HEK293 (cell line): ENCODE measurements around the gene PIK3IP1.
A peak's percentile ranks its signal among the peaks of the same experiment; 100 is the strongest.

Experiments
- CTCF ChIA-PET: fragments of 350-600 bp; formaldehyde crosslinking; extraction: SDS; loops from one replicate; lab custom pipeline; 2021; ENCODE audit warnings: antibody characterized with exemption; lab: Yijun Ruan, JAX
- POLR2A ChIA-PET: fragments of 300-600 bp; formaldehyde crosslinking; extraction: SDS; loops from one replicate; lab custom pipeline; 2020; ENCODE audit warnings: antibody characterized with exemption, inconsistent platforms; lab: Yijun Ruan, JAX
- H3K27ac ChIP-seq: fragments of 200-500 bp; sonication (Bioruptor generic); 2 replicates; pipeline ENCODE4 v1.5.1; 2014; ENCODE audit warnings: low read depth, low read length, control low read depth, inconsistent platforms; ENCODE audit errors: extremely low read depth
- H3K36me3 ChIP-seq, 2 experiments: fragments of 200-500 bp in 1 of 2; sonication (Bioruptor generic) in 1 of 2; 1 replicate in 1 of 2; 2 replicates in 1 of 2; pipeline ENCODE4 v1.5.1; 2014 to 2017; ENCODE audit warnings: inconsistent platforms in 2 of 2, low read length in 2 of 2; ENCODE audit not compliant: control insufficient read depth in 2 of 2, insufficient read depth in 1 of 2
- H3K4me1 ChIP-seq: fragments of 200-500 bp; sonication (Bioruptor generic); 2 replicates; pipeline ENCODE4 v1.5.1; 2014; ENCODE audit warnings: mild to moderate bottlenecking, low read length, inconsistent platforms; ENCODE audit not compliant: control insufficient read depth, insufficient read depth
- H3K4me3 ChIP-seq: 2 replicates; pipeline ENCODE4 v1.5.1; 2011; ENCODE audit warnings: low read depth, mild to moderate bottlenecking, control low read depth, low read length, moderate library complexity
- H3K9me3 ChIP-seq: fragments of 200-500 bp; sonication (Bioruptor generic); 2 replicates; pipeline ENCODE4 v1.5.1; 2014; ENCODE audit warnings: low read depth, low read length, inconsistent platforms; ENCODE audit not compliant: control insufficient read depth, insufficient read depth
- GFI1B ChIP-seq: fragments of 450-650 bp; formaldehyde crosslinking; IDR thresholded peaks from 2 replicates; pipeline ENCODE4 v1.5.1; 2016; ENCODE audit warnings: missing biosample characterization, missing genetic modification characterization
- KLF16 ChIP-seq: fragments of 450-650 bp; formaldehyde crosslinking; IDR thresholded peaks from 2 replicates; pipeline ENCODE4 v1.5.1; 2017; ENCODE audit warnings: missing biosample characterization, missing genetic modification characterization
- ZBTB26 ChIP-seq: fragments of 450-650 bp; formaldehyde crosslinking; optimal IDR thresholded peaks from 2 replicates; pipeline ENCODE3; 2016; ENCODE audit warnings: missing biosample characterization, mild to moderate bottlenecking, missing genetic modification characterization
- ZFHX2 ChIP-seq: fragments of 450-650 bp; formaldehyde crosslinking; conservative IDR thresholded peaks from 2 replicates; pipeline ENCODE4 v1.5.1; 2016; ENCODE audit warnings: missing biosample characterization, missing genetic modification characterization
- ZNF175 ChIP-seq: fragments of 450-650 bp; formaldehyde crosslinking; IDR thresholded peaks from 2 replicates; pipeline ENCODE4 v1.5.1; 2016; ENCODE audit warnings: missing biosample characterization, missing genetic modification characterization
- ZNF202 ChIP-seq: fragments of 450-650 bp; formaldehyde crosslinking; IDR thresholded peaks from 2 replicates; pipeline ENCODE4 v1.5.1; 2016; ENCODE audit warnings: missing biosample characterization, missing genetic modification characterization, borderline replicate concordance
- ZNF211 ChIP-seq: fragments of 450-650 bp; formaldehyde crosslinking; IDR thresholded peaks from 2 replicates; pipeline ENCODE4 v1.5.1; 2016; ENCODE audit warnings: low read depth, missing biosample characterization, missing genetic modification characterization
- ZNF266 ChIP-seq: fragments of 450-650 bp; formaldehyde crosslinking; IDR thresholded peaks from 2 replicates; pipeline ENCODE4 v1.5.1; 2016; ENCODE audit warnings: missing biosample characterization, missing genetic modification characterization, low read depth
- ZNF274 ChIP-seq, 2 experiments: fragments of 200-500 bp in 1 of 2; fragments of 450-650 bp in 1 of 2; sonication (Bioruptor generic) in 1 of 2; formaldehyde crosslinking in 1 of 2; IDR thresholded peaks; 2 replicates each; pipeline versions ENCODE4 v1.5.1 to v1.6.1; 2014 to 2016; ENCODE audit warnings: borderline replicate concordance in 1 of 2, inconsistent platforms in 1 of 2, low read length in 1 of 2, missing biosample characterization in 1 of 2, missing genetic modification characterization in 1 of 2
- ZNF302 ChIP-seq: fragments of 450-650 bp; formaldehyde crosslinking; IDR thresholded peaks from 2 replicates; pipeline ENCODE4 v1.5.1; 2016; ENCODE audit warnings: missing biosample characterization, missing genetic modification characterization, low read depth
- ZNF341 ChIP-seq: fragments of 450-650 bp; formaldehyde crosslinking; IDR thresholded peaks from 2 replicates; pipeline ENCODE4; 2016; ENCODE audit warnings: low read depth, missing biosample characterization, missing genetic modification characterization
- ZNF529 ChIP-seq: fragments of 450-650 bp; formaldehyde crosslinking; IDR thresholded peaks from 2 replicates; pipeline ENCODE4 v1.5.1; 2017; ENCODE audit warnings: missing genetic modification characterization, missing biosample characterization; ENCODE audit not compliant: insufficient replicate concordance
- ZNF544 ChIP-seq: fragments of 450-650 bp; formaldehyde crosslinking; IDR thresholded peaks from 2 replicates; pipeline ENCODE4 v1.5.0; 2017; ENCODE audit warnings: missing biosample characterization, missing genetic modification characterization
- ZNF548 ChIP-seq: fragments of 450-650 bp; formaldehyde crosslinking; IDR thresholded peaks from 2 replicates; pipeline ENCODE4 v1.5.1; 2016; ENCODE audit warnings: missing biosample characterization, missing genetic modification characterization
- ZNF624 ChIP-seq: fragments of 450-650 bp; formaldehyde crosslinking; IDR thresholded peaks from 2 replicates; pipeline ENCODE4 v1.5.1; 2017; ENCODE audit warnings: missing biosample characterization, missing genetic modification characterization
- ZNF830 ChIP-seq: fragments of 450-650 bp; IDR thresholded peaks from 2 replicates; pipeline ENCODE4 v1.5.0; 2018; ENCODE audit warnings: missing biosample characterization, missing genetic modification characterization, low read depth, mild to moderate bottlenecking, moderate library complexity
- TF ChIP-seq, protein P1 (sequence below): fragments of 450-650 bp; formaldehyde crosslinking; IDR thresholded peaks from 2 replicates; pipeline ENCODE4 v1.5.1; 2017; ENCODE audit warnings: missing biosample characterization, mild to moderate bottlenecking, missing genetic modification characterization, moderate library complexity

PIK3IP1 gene

DNA sequence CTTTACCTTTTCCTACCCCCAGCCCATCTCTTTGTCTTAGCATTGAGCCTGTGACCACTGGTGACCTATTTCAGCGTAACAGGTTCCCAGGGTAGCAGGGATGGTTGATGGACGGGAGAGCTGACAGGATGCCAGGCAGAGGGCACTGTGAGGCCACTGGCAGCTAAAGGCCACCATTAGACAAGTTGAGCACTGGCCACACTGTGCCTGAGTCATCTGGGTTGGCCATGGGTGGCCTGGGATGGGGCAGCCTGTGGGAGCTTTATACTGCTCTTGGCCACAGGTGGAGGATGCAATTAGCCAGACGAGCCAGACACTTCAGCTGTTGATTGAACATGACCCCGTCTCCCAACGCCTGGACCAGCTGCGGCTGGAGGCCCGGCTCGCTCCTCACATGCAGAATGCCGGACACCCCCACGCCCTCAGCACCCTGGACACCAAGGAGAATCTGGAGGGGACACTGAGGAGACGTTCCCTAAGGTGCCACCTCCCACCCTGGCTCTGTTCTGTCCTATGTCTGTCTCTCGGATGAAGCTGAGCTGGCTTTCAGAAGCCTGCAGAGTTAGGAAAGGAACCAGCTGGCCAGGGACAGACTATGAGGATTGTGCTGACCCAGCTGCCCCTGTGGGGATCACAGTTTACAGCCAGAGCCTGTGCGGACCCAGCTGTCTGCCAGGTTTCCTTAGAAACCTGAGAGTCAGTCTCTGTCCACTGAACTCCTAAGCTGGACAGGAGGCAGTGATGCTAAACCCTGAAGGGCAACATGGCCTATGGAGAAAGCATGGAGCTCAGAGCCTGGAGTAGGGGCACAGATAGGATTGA lies 29.8 kb downstream of the PIK3IP1 start (continued):
- TF ChIP-seq ZNF274 (IDR thresholded peaks at IDR 0.05; ENCODE audit: low read length) (no peak), ZNF274 (tag by site-specific recombination; IDR thresholded peaks at IDR 0.05; ENCODE audit: borderline replicate concordance) (no peak), ZNF266 (tag by site-specific recombination) (no peak), ZNF624 (tag by site-specific recombination) (no peak)

DNA sequence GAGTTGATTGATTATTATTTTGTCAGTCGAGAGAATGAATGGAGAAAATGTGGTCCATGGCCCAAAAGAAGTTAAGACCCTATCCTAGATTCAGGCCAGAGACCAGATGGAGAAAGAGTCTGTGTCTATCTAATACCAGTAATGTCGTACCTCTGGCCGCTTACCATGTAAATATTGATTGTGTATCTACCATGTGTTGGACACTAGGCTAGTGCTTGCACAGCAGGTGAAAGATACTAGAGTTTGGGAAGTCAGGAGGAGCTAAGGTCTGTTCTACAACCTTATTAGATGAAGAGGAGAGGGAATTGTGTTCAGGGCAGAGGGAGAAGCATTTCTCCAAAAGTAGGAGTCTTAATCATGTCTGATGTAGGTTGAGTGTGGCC lies 31.8 kb downstream of the PIK3IP1 start:
- no peaks in the 10 kb centered on the region for H3K9me3 ChIP-seq
- H3K27ac ChIP-seq: no peak overlapping the region
- H3K4me1 ChIP-seq: no peaks in the 10 kb centered on the region
- ChIA-PET CTCF (interaction anchor here (0.9 to 4.0 kb wide), 2 partner anchors 10 to 12 kb away, joined by 3 to 29 read pairs; no protein-coding TSS in a partner anchor), POLR2A (no interaction called here)
- TF ChIP-seq ZNF341: no peak
- TF ChIP-seq ZNF548 (tag by site-specific recombination): no peak
- no peak for TF ChIP-seq ZBTB26 (tag by site-specific recombination)
- no peak for TF ChIP-seq ZNF830 (tag by site-specific recombination)
- no peak for TF ChIP-seq ZNF202
- no peak for TF ChIP-seq ZNF302 (tag by site-specific recombination)
- TF ChIP-seq ZNF175 (tag by site-specific recombination): no peak
- TF ChIP-seq ZFHX2: no peak
- no peak for TF ChIP-seq KLF16
- TF ChIP-seq GFI1B (tag by site-specific recombination): no peak
- TF ChIP-seq ZNF211: no peak
- TF ChIP-seq ZNF544: no peak
- peaks cover 0 to 58% of the 10 kb centered on the region in 2 experiments; a peak in 2 of 3 replicates for H3K36me3 ChIP-seq
- no peak overlapping the region for H3K4me3 ChIP-seq

DNA sequence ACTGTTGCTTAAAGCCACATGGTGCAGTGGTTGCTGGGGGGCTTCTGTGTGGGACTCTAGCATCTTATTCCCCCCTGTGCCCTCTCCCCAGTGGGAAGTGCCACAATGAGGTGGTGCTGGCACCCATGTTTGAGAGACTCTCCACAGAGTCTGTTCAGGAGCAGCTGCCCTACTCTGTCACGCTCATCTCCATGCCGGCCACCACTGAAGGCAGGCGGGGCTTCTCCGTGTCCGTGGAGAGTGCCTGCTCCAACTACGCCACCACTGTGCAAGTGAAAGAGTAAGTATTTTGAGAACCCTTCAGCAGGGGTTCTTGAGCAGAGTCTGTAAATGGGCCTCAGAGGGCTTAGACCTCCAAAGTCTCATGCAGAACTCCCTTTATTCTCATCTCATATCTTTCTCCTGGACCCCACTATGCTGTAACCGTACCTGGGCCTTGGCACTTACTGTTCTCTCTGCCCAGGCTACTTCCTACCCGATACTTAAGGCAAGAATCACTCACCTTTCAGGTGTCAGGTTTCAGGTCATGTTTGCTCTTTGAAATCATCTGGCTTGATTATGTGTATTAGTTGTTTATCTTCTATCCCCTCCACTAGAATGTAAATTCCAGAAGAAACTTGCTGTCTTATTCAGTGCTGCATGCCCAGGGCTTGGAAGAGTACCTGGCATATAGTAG lies 32.4 kb downstream of the PIK3IP1 start:
- CTCF ChIA-PET: interaction anchor here (0.5 to 0.9 kb wide), 3 partner anchors 10 to 828 kb away, joined by 3 read pairs; no protein-coding TSS in a partner anchor
- POLR2A ChIA-PET: interaction anchor here (0.7 kb wide), 1 partner anchor 37 kb away, joined by 5 read pairs; no protein-coding TSS in a partner anchor
- H3K36me3 ChIP-seq: peaks cover 0 to 57% of the 10 kb centered on the region in 2 experiments; a peak in 2 of 3 replicates

More for the DNA sequence above, 32.4 kb downstream of the PIK3IP1 start:
- no peak overlapping the region for H3K4me3 ChIP-seq
- no peak overlapping the region for H3K27ac ChIP-seq
- no peak for TF ChIP-seq ZNF529 (tag by site-specific recombination)
- TF ChIP-seq, protein P1, sequence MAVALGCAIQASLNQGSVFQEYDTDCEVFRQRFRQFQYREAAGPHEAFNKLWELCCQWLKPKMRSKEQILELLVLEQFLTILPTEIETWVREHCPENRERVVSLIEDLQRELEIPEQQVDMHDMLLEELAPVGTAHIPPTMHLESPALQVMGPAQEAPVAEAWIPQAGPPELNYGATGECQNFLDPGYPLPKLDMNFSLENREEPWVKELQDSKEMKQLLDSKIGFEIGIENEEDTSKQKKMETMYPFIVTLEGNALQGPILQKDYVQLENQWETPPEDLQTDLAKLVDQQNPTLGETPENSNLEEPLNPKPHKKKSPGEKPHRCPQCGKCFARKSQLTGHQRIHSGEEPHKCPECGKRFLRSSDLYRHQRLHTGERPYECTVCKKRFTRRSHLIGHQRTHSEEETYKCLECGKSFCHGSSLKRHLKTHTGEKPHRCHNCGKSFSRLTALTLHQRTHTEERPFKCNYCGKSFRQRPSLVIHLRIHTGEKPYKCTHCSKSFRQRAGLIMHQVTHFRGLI: peak; percentile 62; the same call in 1 of the 2 replicates
- H3K4me1 ChIP-seq: no peaks in the 10 kb centered on the region
- no peaks in the 10 kb centered on the region for H3K9me3 ChIP-seq
